GM23248 (cell line): ENCODE results near the gene PIGO.

Experiments
- EZH2 ChIP-seq: fragments of 200-600 bp; sonication (generic); IDR thresholded peaks from 2 replicates; pipeline ENCODE4 v1.6.1; 2018; ENCODE audit warnings: antibody characterized with exemption, mild to moderate bottlenecking; ENCODE audit not compliant: insufficient read depth, poor library complexity, severe bottlenecking
- EZH2phosphoT487 ChIP-seq: fragments of 200-600 bp; sonication (generic); IDR thresholded peaks from 2 replicates; pipeline ENCODE4 v1.6.1; 2018; ENCODE audit warnings: antibody characterized with exemption, moderate library complexity, mild to moderate bottlenecking, low read depth; ENCODE audit not compliant: insufficient read depth

DNA sequence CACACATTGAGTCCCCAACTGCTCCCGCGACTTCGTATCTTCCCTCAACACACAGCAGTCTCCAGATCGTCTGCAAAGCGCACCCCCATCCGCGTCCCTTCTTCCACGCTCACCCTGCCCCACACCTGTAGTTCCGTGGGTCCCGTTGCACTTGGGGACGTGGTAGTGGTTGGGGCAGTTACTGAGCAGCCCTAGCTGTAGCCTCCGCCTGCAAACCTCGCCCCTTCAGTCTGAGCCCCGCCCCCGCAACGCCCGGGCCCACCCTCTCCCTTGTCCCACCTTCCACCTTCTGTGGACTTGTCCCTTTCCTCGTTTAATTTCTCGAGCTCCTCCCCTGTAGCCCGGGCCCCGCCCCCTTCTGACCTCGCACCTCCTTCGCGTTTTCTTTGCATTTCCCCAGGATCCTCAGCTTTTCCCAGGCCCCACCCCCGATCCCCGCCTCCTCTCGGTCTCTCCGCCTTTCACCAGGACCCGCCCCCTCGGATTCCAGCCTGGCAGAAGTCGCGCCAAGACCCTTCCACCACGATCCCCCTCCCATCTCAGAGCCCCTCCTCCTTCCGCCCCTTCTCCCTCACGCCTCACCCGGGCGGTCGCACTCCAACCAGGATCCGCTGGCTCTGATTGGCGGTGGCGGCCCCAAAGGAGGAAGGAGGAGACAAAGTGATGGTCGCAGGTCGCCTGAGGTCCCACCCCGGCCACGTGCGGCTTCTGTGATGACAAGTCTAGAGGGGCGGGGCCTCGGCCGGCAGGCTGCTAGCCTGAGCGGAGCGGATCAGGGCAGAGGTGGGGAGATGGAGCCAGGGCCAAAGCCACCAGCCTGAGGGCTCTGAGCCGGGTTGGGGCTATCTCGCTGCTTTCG is 19.5 kb upstream of the PIGO start, which contains the start of gene ATOSB:
- TF ChIP-seq EZH2 (no peak), EZH2phosphoT487 (no peak)
